ENCODE measurements around the gene DUSP6. TPM values are rescaled to one million over a fixed set of nuclear protein-coding genes. Genes with fewer than 3 reads are reported as not detected.

DUSP6 gene
- total and polyA plus RNA-seq, 2 experiments from 2014 or later = 96.1 to 112 TPM

DNA sequence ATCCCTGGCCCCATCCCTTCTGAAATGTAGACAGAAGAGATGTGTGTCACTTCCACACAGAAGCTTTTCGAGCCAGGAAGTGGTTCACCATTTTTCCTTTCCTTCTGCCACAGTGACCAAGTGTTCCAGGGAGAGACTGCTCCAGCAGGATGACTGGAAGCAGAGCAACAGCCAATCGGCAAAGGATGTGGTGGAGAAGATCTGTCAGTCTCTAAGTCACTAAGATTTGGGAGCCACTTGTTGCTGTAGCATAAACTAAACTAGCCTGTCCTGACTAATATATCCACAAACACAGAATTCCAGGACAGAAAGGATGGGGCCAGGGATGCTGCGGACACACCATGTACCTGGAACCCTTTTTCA is 42.9 kb downstream of the DUSP6 start:
- H3K4me2 ChIP-seq (ENCODE audit: unreplicated experiment) = no peak overlapping the region
- H3K4me1 ChIP-seq (ENCODE audit: insufficient read depth) = no peaks in the 10 kb centered on the region
- no peaks in the 10 kb centered on the region for H3K27me3 ChIP-seq (replicated peaks; ENCODE audit: insufficient read depth)
- H3K27ac ChIP-seq = no peak overlapping the region
- no peaks in the 10 kb centered on the region for H3K9me2 ChIP-seq (ENCODE audit: insufficient read depth)
- no peak overlapping the region for H2AFZ ChIP-seq
- no peaks in the 10 kb centered on the region for H3F3A ChIP-seq (ENCODE audit: insufficient read depth)
- WGBS, 2 experiments (ENCODE audit: low coverage in 1 of 2, low lambda C conversion rate in 2 of 2, missing lambda C conversion rate in 2 of 2) = 92% methylated on average over 3 of the region's 3 CpGs
- TF ChIP-seq EZH2phosphoT487 (IDR thresholded peaks at IDR 0.05; ENCODE audit: insufficient read depth, low read depth) (no peak), EZH2 (IDR thresholded peaks at IDR 0.05; ENCODE audit: insufficient read depth, poor library complexity, severe bottlenecking) (no peak)
- DNase-seq = no peak
- no peaks in the 10 kb centered on the region for H4K20me1 ChIP-seq (ENCODE audit: insufficient read depth)
- no peaks in the 10 kb centered on the region for H3K36me3 ChIP-seq (ENCODE audit: low read depth)
- no peak overlapping the region for H3K9ac ChIP-seq
- no peaks in the 10 kb centered on the region for H3K9me3 ChIP-seq (ENCODE audit: low read depth)
- H3K79me2 ChIP-seq (ENCODE audit: insufficient read depth) = no peaks in the 10 kb centered on the region
- no peak overlapping the region for H3K4me3 ChIP-seq
- in situ Hi-C loops (cut with MboI) = no loop called here

DNA sequence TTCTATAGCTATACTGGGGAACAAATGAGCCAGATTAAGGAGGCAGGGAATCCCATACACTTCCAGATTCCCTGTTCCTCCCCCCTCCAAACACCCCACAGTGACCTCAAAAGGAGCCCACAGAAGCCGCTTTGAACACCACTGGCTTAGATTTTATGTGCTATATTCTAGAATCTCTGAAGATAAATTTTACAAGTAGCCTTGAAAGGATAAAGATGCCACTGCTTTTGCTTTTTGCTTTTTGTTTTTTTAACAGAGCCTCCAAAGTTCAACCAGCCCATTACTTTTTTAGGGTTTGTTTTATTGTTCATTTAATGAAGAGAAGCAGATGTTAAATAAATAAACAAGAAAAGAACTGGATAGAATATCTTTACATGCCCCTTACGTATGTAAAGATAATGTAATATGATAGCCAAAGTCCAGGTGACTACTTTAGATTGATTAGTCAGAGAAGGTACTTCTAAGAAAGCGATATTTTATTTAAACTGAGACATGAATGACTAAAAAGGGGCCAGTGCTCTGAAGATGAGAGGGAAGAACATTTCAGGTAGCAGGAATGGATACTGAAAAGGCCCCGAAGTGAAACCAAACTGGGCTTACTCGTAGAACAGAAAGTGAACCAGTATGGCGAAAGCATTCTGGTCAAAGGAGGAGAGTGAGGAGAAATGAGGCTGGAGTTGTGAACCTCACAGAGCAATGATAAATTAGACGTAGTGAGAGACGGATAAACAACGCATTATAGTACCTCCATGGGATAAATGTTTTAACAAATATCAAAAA is 44.6 kb downstream of the DUSP6 start:
- Histone ChIP-seq H3K9ac (no peak overlapping the region), H3K9me3 (ENCODE audit: low read depth) (no peaks in the 10 kb centered on the region), H3K4me3 (no peak overlapping the region), H2AFZ (peak overlapping the region; percentile 59), H3K9me2 (ENCODE audit: insufficient read depth) (no peaks in the 10 kb centered on the region), H3K4me1 (ENCODE audit: insufficient read depth) (no peaks in the 10 kb centered on the region), H3K4me2 (ENCODE audit: unreplicated experiment) (no peak overlapping the region), H3K79me2 (ENCODE audit: insufficient read depth) (no peaks in the 10 kb centered on the region), H3F3A (ENCODE audit: insufficient read depth) (no peaks in the 10 kb centered on the region), H3K27me3 (replicated peaks; ENCODE audit: insufficient read depth) (no peaks in the 10 kb centered on the region), H4K20me1 (ENCODE audit: insufficient read depth) (no peaks in the 10 kb centered on the region), H3K36me3 (ENCODE audit: low read depth) (no peaks in the 10 kb centered on the region), H3K27ac (no peak overlapping the region)
- no peak for TF ChIP-seq EZH2phosphoT487 (IDR thresholded peaks at IDR 0.05; ENCODE audit: insufficient read depth, low read depth)
- TF ChIP-seq EZH2 (IDR thresholded peaks at IDR 0.05; ENCODE audit: insufficient read depth, poor library complexity, severe bottlenecking) = no peak
- no peak for DNase-seq
- in situ Hi-C loops (cut with MboI) = no loop called here
- WGBS, 2 experiments (ENCODE audit: low coverage in 1 of 2, low lambda C conversion rate in 2 of 2, missing lambda C conversion rate in 2 of 2) = 80 to 83% methylated on average over 9 of the region's 9 CpGs

DNA sequence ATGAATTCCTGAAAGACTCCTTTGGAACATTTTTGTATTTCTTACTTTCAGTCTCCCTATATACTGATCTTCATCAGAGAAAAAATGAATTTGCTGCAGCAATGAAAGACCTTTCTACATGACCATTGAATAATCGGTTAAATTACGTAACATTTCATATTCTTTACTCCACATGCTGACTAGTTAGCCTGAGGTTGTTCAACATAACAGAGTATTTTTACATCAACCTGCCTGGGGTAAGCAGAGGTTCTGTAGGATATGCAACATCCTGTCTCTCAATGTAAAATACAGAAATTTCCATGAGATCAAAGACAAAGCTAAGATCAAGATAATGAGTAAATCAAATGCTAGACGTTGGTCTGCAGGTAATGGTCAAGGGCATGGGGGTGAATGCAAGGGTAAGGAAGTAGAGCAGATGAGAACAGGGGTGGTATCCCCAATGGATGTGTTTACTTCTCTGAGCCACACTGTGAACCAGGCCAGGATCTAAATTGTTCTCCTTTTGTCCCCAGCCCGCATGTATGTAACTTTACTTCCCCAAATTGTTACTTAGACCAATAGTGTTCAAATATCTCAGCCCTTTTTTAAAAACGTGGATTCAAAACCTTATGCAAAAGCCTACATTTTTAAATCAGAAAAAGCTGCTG is 45.4 kb downstream of the DUSP6 start:
- no peaks in the 10 kb centered on the region for H3K36me3 ChIP-seq (ENCODE audit: low read depth)
- H4K20me1 ChIP-seq (ENCODE audit: insufficient read depth) = no peaks in the 10 kb centered on the region
- H3K27me3 ChIP-seq (replicated peaks; ENCODE audit: insufficient read depth) = no peaks in the 10 kb centered on the region
- no peak overlapping the region for H3K9ac ChIP-seq
- H3K9me2 ChIP-seq (ENCODE audit: insufficient read depth) = no peaks in the 10 kb centered on the region
- no peak for DNase-seq
- no peak overlapping the region for H3K4me2 ChIP-seq (ENCODE audit: unreplicated experiment)
- no peaks in the 10 kb centered on the region for H3K4me1 ChIP-seq (ENCODE audit: insufficient read depth)
- H3F3A ChIP-seq (ENCODE audit: insufficient read depth) = no peaks in the 10 kb centered on the region
- no peak overlapping the region for H3K27ac ChIP-seq
- no peaks in the 10 kb centered on the region for H3K9me3 ChIP-seq (ENCODE audit: low read depth)
- H3K79me2 ChIP-seq (ENCODE audit: insufficient read depth) = no peaks in the 10 kb centered on the region
- H2AFZ ChIP-seq = no peak overlapping the region
- 75 to 79% methylated on average over 5 of the region's 5 CpGs for WGBS, 2 experiments (ENCODE audit: low coverage in 1 of 2, low lambda C conversion rate in 2 of 2, missing lambda C conversion rate in 2 of 2)
- in situ Hi-C loops (cut with MboI) = no loop called here
- TF ChIP-seq EZH2 (IDR thresholded peaks at IDR 0.05; ENCODE audit: insufficient read depth, poor library complexity, severe bottlenecking) (no peak), EZH2phosphoT487 (IDR thresholded peaks at IDR 0.05; ENCODE audit: insufficient read depth, low read depth) (no peak)
- no peak overlapping the region for H3K4me3 ChIP-seq

DNA sequence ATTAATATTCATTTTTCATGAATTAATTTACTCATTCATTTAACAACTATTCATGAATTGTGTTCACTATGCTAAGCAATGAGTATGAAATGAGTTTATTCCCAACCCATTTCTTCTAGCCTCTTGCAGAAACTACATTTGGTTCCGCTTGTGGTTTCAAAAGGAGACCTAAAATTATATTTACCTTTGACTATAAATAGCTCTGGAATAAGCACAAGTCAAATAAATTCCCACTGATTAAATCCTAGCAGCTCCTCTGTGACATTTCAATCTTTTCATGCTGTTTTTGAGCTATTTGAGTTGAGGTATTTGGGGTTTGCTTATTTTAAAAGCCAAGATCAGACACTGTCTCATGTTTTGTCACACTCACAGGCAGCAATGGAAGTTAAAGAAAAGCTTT is 46.9 kb downstream of the DUSP6 start:
- Histone ChIP-seq H3K27me3 (replicated peaks; ENCODE audit: insufficient read depth) (no peaks in the 10 kb centered on the region), H3F3A (ENCODE audit: insufficient read depth) (no peaks in the 10 kb centered on the region), H4K20me1 (ENCODE audit: insufficient read depth) (no peaks in the 10 kb centered on the region), H3K9me3 (ENCODE audit: low read depth) (no peaks in the 10 kb centered on the region), H3K4me2 (ENCODE audit: unreplicated experiment) (no peak overlapping the region), H3K79me2 (ENCODE audit: insufficient read depth) (no peaks in the 10 kb centered on the region), H3K4me3 (no peak overlapping the region), H3K9ac (no peak overlapping the region), H3K27ac (no peak overlapping the region), H2AFZ (no peak overlapping the region), H3K4me1 (ENCODE audit: insufficient read depth) (no peaks in the 10 kb centered on the region), H3K9me2 (ENCODE audit: insufficient read depth) (no peaks in the 10 kb centered on the region), H3K36me3 (ENCODE audit: low read depth) (no peaks in the 10 kb centered on the region)
- in situ Hi-C loops (cut with MboI) = no loop called here
- DNase-seq = no peak
- 93 to 100% methylated on average over 1 of the region's 1 CpG for WGBS, 2 experiments (ENCODE audit: low coverage in 1 of 2, low lambda C conversion rate in 2 of 2, missing lambda C conversion rate in 2 of 2)
- TF ChIP-seq EZH2phosphoT487 (IDR thresholded peaks at IDR 0.05; ENCODE audit: insufficient read depth, low read depth) (no peak), EZH2 (IDR thresholded peaks at IDR 0.05; ENCODE audit: insufficient read depth, poor library complexity, severe bottlenecking) (no peak)
